ENCODE measurements around the gene REM1.
"Not testable (repeated sequence)": the region's sequence is repeated elsewhere in the genome, so short reads cannot be mapped to it uniquely, and the experiment has no call there.

REM1 gene

GRCh38 chr20:31515072-31515774 is 40.1 kb downstream of the REM1 start:
- TF ChIP-seq, protein P1, sequence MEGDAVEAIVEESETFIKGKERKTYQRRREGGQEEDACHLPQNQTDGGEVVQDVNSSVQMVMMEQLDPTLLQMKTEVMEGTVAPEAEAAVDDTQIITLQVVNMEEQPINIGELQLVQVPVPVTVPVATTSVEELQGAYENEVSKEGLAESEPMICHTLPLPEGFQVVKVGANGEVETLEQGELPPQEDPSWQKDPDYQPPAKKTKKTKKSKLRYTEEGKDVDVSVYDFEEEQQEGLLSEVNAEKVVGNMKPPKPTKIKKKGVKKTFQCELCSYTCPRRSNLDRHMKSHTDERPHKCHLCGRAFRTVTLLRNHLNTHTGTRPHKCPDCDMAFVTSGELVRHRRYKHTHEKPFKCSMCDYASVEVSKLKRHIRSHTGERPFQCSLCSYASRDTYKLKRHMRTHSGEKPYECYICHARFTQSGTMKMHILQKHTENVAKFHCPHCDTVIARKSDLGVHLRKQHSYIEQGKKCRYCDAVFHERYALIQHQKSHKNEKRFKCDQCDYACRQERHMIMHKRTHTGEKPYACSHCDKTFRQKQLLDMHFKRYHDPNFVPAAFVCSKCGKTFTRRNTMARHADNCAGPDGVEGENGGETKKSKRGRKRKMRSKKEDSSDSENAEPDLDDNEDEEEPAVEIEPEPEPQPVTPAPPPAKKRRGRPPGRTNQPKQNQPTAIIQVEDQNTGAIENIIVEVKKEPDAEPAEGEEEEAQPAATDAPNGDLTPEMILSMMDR (conservative IDR thresholded peaks at IDR 0.05; ENCODE audit: control insufficient read depth, insufficient read depth, low read depth, low read length), result no peak
- H3K4me3 ChIP-seq (ENCODE audit: control insufficient read depth, low read depth, low read length), result peak overlapping the region; percentile 91
- no peak for DNase-seq (ENCODE audit: low read depth)

DNA sequence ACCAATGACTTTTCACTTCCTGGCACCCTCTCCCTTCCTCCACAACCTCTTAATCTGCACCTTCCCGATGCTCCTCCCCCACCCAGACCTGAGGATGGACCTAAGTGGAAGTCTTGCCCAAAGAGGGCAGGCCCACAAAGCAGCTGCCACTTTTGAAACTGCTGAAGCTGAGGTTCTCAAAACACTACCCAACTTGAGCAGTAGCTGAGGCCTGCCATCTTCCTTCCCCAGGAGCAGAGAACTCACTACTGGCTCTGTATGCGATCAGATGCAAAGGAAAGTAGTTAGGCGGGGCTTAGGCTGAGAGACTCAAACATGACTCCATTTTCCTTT is 40.7 kb downstream of the REM1 start:
- no peak for DNase-seq (ENCODE audit: low read depth)
- TF ChIP-seq, protein P1 (conservative IDR thresholded peaks at IDR 0.05; ENCODE audit: control insufficient read depth, insufficient read depth, low read depth, low read length), result no peak

DNA sequence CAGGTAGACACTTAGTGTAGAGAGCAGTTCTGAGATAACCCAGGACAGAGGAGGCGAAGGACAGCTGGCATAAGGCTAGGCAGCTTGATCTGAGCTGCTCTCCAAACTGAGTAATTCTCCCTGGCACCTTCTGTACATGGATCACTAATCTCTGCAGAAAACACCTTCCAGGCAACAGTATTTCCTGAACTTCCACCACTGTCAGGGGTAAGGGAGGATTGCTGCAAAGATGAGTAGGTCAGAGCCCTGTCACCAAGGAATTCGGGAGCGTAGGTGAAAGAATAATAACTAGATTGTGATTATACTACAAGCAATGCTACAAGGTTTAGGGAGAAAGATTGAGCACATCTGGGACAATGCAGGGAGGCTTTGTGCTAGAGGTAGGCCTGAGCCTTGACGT is 41.1 kb downstream of the REM1 start:
- no peak for DNase-seq (ENCODE audit: low read depth)
- TF ChIP-seq, protein P1 (conservative IDR thresholded peaks at IDR 0.05; ENCODE audit: control insufficient read depth, insufficient read depth, low read depth, low read length), result no peak
- H3K4me3 ChIP-seq (ENCODE audit: control insufficient read depth, low read depth, low read length), result peak overlapping the region; percentile 91

More for the DNA sequence above, 40.7 kb downstream of the REM1 start:
- peak overlapping the region; percentile 91 for H3K4me3 ChIP-seq (ENCODE audit: control insufficient read depth, low read depth, low read length)

DNA sequence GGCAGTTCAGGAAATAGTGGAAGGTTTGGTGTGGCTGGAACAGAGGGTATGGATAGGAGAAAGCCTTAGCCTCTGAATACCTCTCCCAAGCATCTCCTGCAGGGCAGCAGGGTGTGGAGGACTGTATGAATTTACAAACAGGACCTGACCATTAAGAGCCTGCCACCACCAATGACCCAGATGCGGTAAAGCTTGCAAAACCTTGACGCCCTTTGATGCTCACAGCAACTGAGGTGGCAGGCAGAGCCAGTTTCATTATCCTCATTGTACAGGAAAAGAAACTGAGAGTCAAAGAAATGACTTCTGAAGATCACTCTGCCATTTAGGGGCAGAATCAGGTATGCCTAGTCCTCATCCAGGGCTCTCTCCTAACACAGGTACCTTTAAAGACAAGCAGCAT is 41.6 kb downstream of the REM1 start:
- peak overlapping the region; percentile 9 for H3K4me3 ChIP-seq (ENCODE audit: control insufficient read depth, low read depth, low read length)
- DNase-seq (ENCODE audit: low read depth), result no peak

GRCh38 chr20:31517373-31517772 is 42.3 kb downstream of the REM1 start:
- H3K4me3 ChIP-seq (ENCODE audit: control insufficient read depth, low read depth, low read length), result peak overlapping the region; percentile 7
- DNase-seq (ENCODE audit: low read depth), result peak; percentile 82
- TF ChIP-seq, protein P1 (conservative IDR thresholded peaks at IDR 0.05; ENCODE audit: control insufficient read depth, insufficient read depth, low read depth, low read length), result peak; percentile 50

More for the DNA sequence above, 41.6 kb downstream of the REM1 start:
- TF ChIP-seq, protein P1 (conservative IDR thresholded peaks at IDR 0.05; ENCODE audit: control insufficient read depth, insufficient read depth, low read depth, low read length), result no peak

DNA sequence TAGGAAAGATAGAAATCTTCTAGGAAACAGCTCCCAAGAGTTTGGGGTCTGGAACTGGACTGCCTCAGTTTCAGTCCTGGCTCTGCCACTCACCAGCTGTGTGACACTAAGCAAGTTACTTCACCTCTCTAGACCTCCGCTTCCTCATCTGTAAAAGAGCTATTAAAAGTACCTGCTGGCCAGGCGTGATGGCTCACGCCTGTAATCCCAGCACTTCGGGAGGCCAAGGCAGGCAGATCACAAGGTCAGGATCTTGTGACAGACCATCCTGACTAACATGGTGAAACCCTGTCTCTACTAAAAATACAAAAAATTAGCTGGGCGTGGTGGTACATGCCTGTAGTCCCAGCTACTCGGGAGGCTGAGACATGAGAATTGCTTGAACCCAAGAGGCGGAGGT is 46.2 kb downstream of the REM1 start:
- H3K4me3 ChIP-seq (ENCODE audit: control insufficient read depth, low read depth, low read length); DNase-seq (ENCODE audit: low read depth): not testable (repeated sequence)

- DNase-seq (ENCODE audit: low read depth), result no peak
- no peak overlapping the region for H3K4me3 ChIP-seq (ENCODE audit: control insufficient read depth, low read depth, low read length)
- TF ChIP-seq, protein P1 (conservative IDR thresholded peaks at IDR 0.05; ENCODE audit: control insufficient read depth, insufficient read depth, low read depth, low read length), result no peak
These were observed 47.6 kb downstream of the REM1 start for GRCh38 chr20:31522731-31523130.

Measured in fibroblast of mammary gland (primary cell).